ENCODE data around the gene METTL27.
"Not testable (repeated sequence)": the region's sequence is repeated elsewhere in the genome, so short reads cannot be mapped to it uniquely, and the experiment has no call there.

The METTL27 gene

GRCh38 chr7:73838642-73839041 is 3.7 kb downstream of the METTL27 start:
- ChIA-PET CTCF (interaction anchor here (1.8 kb wide), 1 partner anchor 16 kb away, joined by 4 read pairs; no protein-coding TSS in a partner anchor), POLR2A (no interaction called here)
- no peak for DNase-seq (ENCODE audit: extremely low spot score)
- no peak for TF ChIP-seq CTCF (IDR thresholded peaks at IDR 0.05; ENCODE audit: control extremely low read depth, extremely low read depth, low read depth, missing control alignments)

- POLR2A ChIA-PET; DNase-seq (ENCODE audit: extremely low spot score): not testable (repeated sequence)
- CTCF ChIA-PET: interaction anchor here (1.8 kb wide), 1 partner anchor 18 kb away, joined by 4 read pairs; no protein-coding TSS in a partner anchor
Measured at GRCh38 chr7:73837167-73837566, 5.1 kb downstream of the METTL27 start.

GRCh38 chr7:73834626-73835191 is 7.6 kb downstream of the METTL27 start:
- ChIA-PET CTCF (interaction anchor here (0.8 to 1.6 kb wide), 2 partner anchors 8 to 12 kb away, joined by 3 to 5 read pairs; no protein-coding TSS in a partner anchor), POLR2A (no interaction called here)
- no peak for DNase-seq (ENCODE audit: extremely low spot score)
- no peak for TF ChIP-seq CTCF (IDR thresholded peaks at IDR 0.05; ENCODE audit: control extremely low read depth, extremely low read depth, low read depth, missing control alignments)

GRCh38 chr7:73833251-73833919 is 8.9 kb downstream of the METTL27 start:
- no peak for DNase-seq (ENCODE audit: extremely low spot score)
- no peak for TF ChIP-seq CTCF (IDR thresholded peaks at IDR 0.05; ENCODE audit: control extremely low read depth, extremely low read depth, low read depth, missing control alignments)
- ChIA-PET POLR2A (no interaction called here), CTCF (interaction anchor here (1.0 to 1.6 kb wide), 2 partner anchors 10 to 21 kb away, joined by 3 to 5 read pairs; no protein-coding TSS in a partner anchor)

- POLR2A ChIA-PET: interaction anchor here (0.6 kb wide), 1 partner anchor 254 kb away, joined by 5 read pairs; the partner anchor contains the start of gene TBL2
- CTCF ChIA-PET: interaction anchor here (1.0 to 1.2 kb wide), 2 partner anchors 8 to 22 kb away, joined by 3 read pairs; no protein-coding TSS in a partner anchor
- no peak for DNase-seq (ENCODE audit: extremely low spot score)
Measured at GRCh38 chr7:73832806-73833205, 9.5 kb downstream of the METTL27 start.

GRCh38 chr7:73831834-73832651 is 10.3 kb downstream of the METTL27 start:
- POLR2A ChIA-PET: interaction anchor here (0.6 kb wide), 1 partner anchor 253 kb away, joined by 5 read pairs; the partner anchor contains the start of gene TBL2
- DNase-seq (ENCODE audit: extremely low spot score): no peak
- CTCF ChIA-PET: interaction anchor here (1.0 to 1.2 kb wide), 2 partner anchors 9 to 22 kb away, joined by 3 read pairs; no protein-coding TSS in a partner anchor

More at GRCh38 chr7:73832806-73833205, 9.5 kb downstream of the METTL27 start:
- no peak for TF ChIP-seq CTCF (IDR thresholded peaks at IDR 0.05; ENCODE audit: control extremely low read depth, extremely low read depth, low read depth, missing control alignments)

More at GRCh38 chr7:73831834-73832651, 10.3 kb downstream of the METTL27 start:
- no peak for TF ChIP-seq CTCF (IDR thresholded peaks at IDR 0.05; ENCODE audit: control extremely low read depth, extremely low read depth, low read depth, missing control alignments)
